Measurements from ENCODE around the gene VPS35L.

VPS35L gene

GRCh38 chr16:19745286-19746010 lies 189.9 kb downstream of the VPS35L start:
- DNase-seq (ENCODE audit: low spot score) (no peak), FAIRE-seq (no peak)

GRCh38 chr16:19746561-19746960 lies 191.1 kb downstream of the VPS35L start:
- no peak for DNase-seq (ENCODE audit: low spot score)
- no peak for FAIRE-seq

GRCh38 chr16:19748389-19749168 lies 193.1 kb downstream of the VPS35L start:
- DNase-seq (ENCODE audit: low spot score) (no peak), FAIRE-seq (no peak)

GRCh38 chr16:19749571-19750080 lies 194.1 kb downstream of the VPS35L start:
- no peak for FAIRE-seq
- DNase-seq (ENCODE audit: low spot score) = no peak
